GM12878 (cell line): ENCODE results near the gene ASB4. TPM values are rescaled to one million over a fixed set of nuclear protein-coding genes. Genes with fewer than 3 reads are reported as not detected.

ENCODE experiments used
- ATAC-seq: fragments of 200-7000 bp; cut with Tn5 transposase; 3 replicates; pipeline ENCODE4 v1.9.1; 2020; ENCODE audit warnings: mild to moderate bottlenecking, moderate library complexity
- BruUV-seq: library from RNA; stranded (reverse); fragments of 400-500 nt; replicated peaks from 2 replicates; lab custom pipeline; 2021; lab: Mats Ljungman, UMichigan
- CTCF ChIA-PET: fragments of 300-600 bp; sonication (Branson Sonifier 250); formaldehyde crosslinking; extraction: SDS; loops from one replicate; lab custom pipeline; 2021; ENCODE audit warnings: inconsistent platforms; lab: Yijun Ruan, JAX
- POLR2A ChIA-PET: fragments of 350-600 bp; formaldehyde crosslinking; extraction: SDS; loops from one replicate; lab custom pipeline; 2021; ENCODE audit warnings: inconsistent platforms; lab: Charles Lee
- RAD21 ChIA-PET: fragments of 300-600 bp; sonication (Branson Sonifier 250); formaldehyde crosslinking; loops from one replicate; lab custom pipeline; 2023; ENCODE audit warnings: antibody characterized with exemption; ENCODE audit not compliant: unreplicated experiment; lab: Charles Lee
- SMC1A ChIA-PET: fragments of 300-600 bp; sonication (Branson Sonifier 250); formaldehyde crosslinking; loops from one replicate; lab custom pipeline; 2023; ENCODE audit not compliant: unreplicated experiment, uncharacterized antibody; lab: Charles Lee
- DNase-seq: peaks from one replicate; pipeline ENCODE4 v3.0.0-alpha.2; 2011; ENCODE audit warnings: low read depth, low spot score
- FAIRE-seq: peaks from 3 replicates; lab custom pipeline; 2011; peaks lifted over from hg19 to GRCh38; lab: Jason Lieb, UNC
- H2AFZ ChIP-seq: 2 replicates; pipeline ENCODE4 v1.6.0; 2011; ENCODE audit warnings: low read depth, low read length, control low read depth; ENCODE audit not compliant: control insufficient read depth
- H3K27ac ChIP-seq: 2 replicates; pipeline ENCODE4 v1.5.1; 2011; ENCODE audit warnings: control low read depth; ENCODE audit not compliant: control insufficient read depth, insufficient read depth
- H3K27me3 ChIP-seq, 2 experiments: replicated peaks in 1 of 2; 2 replicates each; pipeline versions ENCODE4 v1.6.0 to v1.6.1; 2011; ENCODE audit warnings: low read length in 1 of 2; ENCODE audit not compliant: control insufficient read depth in 2 of 2, insufficient read depth in 2 of 2
- H3K36me3 ChIP-seq, 2 experiments: 2 replicates each; pipeline ENCODE4 v1.5.1; 2011; ENCODE audit warnings: low read length in 1 of 2; ENCODE audit not compliant: control insufficient read depth in 2 of 2, insufficient read depth in 2 of 2
- H3K4me1 ChIP-seq: 2 replicates; pipeline ENCODE4 v1.6.1; 2011; ENCODE audit warnings: mild to moderate bottlenecking, low read length, moderate library complexity, mixed read lengths; ENCODE audit not compliant: control insufficient read depth, insufficient read depth
- H3K4me2 ChIP-seq: 2 replicates; pipeline ENCODE4 v1.6.0; 2011; ENCODE audit warnings: control low read depth; ENCODE audit not compliant: control insufficient read depth, insufficient read depth
- H3K4me3 ChIP-seq: fragments of 200-600 bp; sonication (generic); 2 replicates; pipeline ENCODE4 v1.5.1; 2016
- H3K79me2 ChIP-seq: 2 replicates; pipeline ENCODE4 v1.6.0; 2011; ENCODE audit warnings: low read length; ENCODE audit not compliant: control insufficient read depth, insufficient read depth
- H3K9ac ChIP-seq: 2 replicates; pipeline ENCODE4 v1.8.0; 2011; ENCODE audit warnings: low read length, control low read depth, mixed read lengths; ENCODE audit not compliant: control insufficient read depth, insufficient read depth
- H3K9me3 ChIP-seq: replicated peaks from 3 replicates; pipeline ENCODE4 v1.5.1; 2011; ENCODE audit warnings: mild to moderate bottlenecking, low read length; ENCODE audit not compliant: control insufficient read depth, insufficient read depth
- H4K20me1 ChIP-seq: 2 replicates; pipeline ENCODE4 v1.6.0; 2011; ENCODE audit not compliant: control insufficient read depth, insufficient read depth
- CHD2 ChIP-seq: IDR thresholded peaks from 2 replicates; pipeline ENCODE4 v1.6.1; 2011; ENCODE audit warnings: low read depth, low read length, improper control_type of control experiment, borderline replicate concordance
- GABPA ChIP-seq: IDR thresholded peaks from 2 replicates; pipeline ENCODE4 v1.6.1; 2014; ENCODE audit warnings: antibody characterized with exemption, low read depth, mild to moderate bottlenecking, inconsistent platforms
- IKZF2 ChIP-seq, 2 experiments: fragments of 450-650 bp; IDR thresholded peaks; 2 replicates each; pipeline ENCODE4 v1.6.1; 2017; ENCODE audit warnings: mild to moderate bottlenecking in 2 of 2, moderate library complexity in 2 of 2
- IRF4 ChIP-seq: IDR thresholded peaks from 2 replicates; pipeline ENCODE4 v1.6.1; 2011; ENCODE audit warnings: low read depth, low read length
- JUNB ChIP-seq: IDR thresholded peaks from 2 replicates; pipeline ENCODE4 v1.6.1; 2016; ENCODE audit warnings: antibody characterized with exemption, mild to moderate bottlenecking
- MEF2B ChIP-seq: fragments of 450-650 bp; IDR thresholded peaks from 2 replicates; pipeline ENCODE4 v1.6.1; 2018; ENCODE audit warnings: mild to moderate bottlenecking, moderate library complexity; ENCODE audit not compliant: partially characterized antibody, poor library complexity, severe bottlenecking
- MLLT1 ChIP-seq: fragments of 450-650 bp; IDR thresholded peaks from 2 replicates; pipeline ENCODE4 v1.6.1; 2016; ENCODE audit warnings: mild to moderate bottlenecking
- MYC ChIP-seq: IDR thresholded peaks from 2 replicates; pipeline ENCODE4 v1.6.1; 2011; ENCODE audit warnings: mild to moderate bottlenecking, low read length, moderate library complexity, inconsistent platforms; ENCODE audit not compliant: insufficient read depth, insufficient replicate concordance, insufficient read length, severe bottlenecking
- RB1 ChIP-seq: fragments of 450-650 bp; formaldehyde crosslinking; IDR thresholded peaks from 2 replicates; pipeline ENCODE4 v1.6.1; 2017; ENCODE audit warnings: mild to moderate bottlenecking, borderline replicate concordance
- RBBP5 ChIP-seq: fragments of 200-600 bp; sonication (generic); conservative IDR thresholded peaks from 2 replicates; pipeline ENCODE4 v1.6.1; 2016
- RUNX3 ChIP-seq: IDR thresholded peaks from 2 replicates; pipeline ENCODE4 v1.6.1; 2012; ENCODE audit warnings: low read length, inconsistent platforms
- SRF ChIP-seq, 2 experiments: IDR thresholded peaks; 2 replicates each; pipeline ENCODE4 v1.6.1; 2011; ENCODE audit warnings: low read depth in 2 of 2, low read length in 2 of 2, mild to moderate bottlenecking in 1 of 2, moderate library complexity in 1 of 2
- TCF12 ChIP-seq: IDR thresholded peaks from 2 replicates; pipeline ENCODE4 v1.6.1; 2011; ENCODE audit warnings: low read depth, mild to moderate bottlenecking, low read length
- TCF7 ChIP-seq: IDR thresholded peaks from 2 replicates; pipeline ENCODE4 v1.6.1; 2014; ENCODE audit warnings: antibody characterized with exemption, borderline replicate concordance
- ZBTB11 ChIP-seq: fragments of 450-650 bp; formaldehyde crosslinking; IDR thresholded peaks from 2 replicates; pipeline ENCODE4 v1.5.0; 2022; ENCODE audit warnings: mild to moderate bottlenecking, missing genetic modification characterization
- WGBS: methylation state at CpG from one replicate; pipeline ENCODE4 v1.1.6; 2016; ENCODE audit warnings: low lambda C conversion rate; ENCODE audit not compliant: insufficient replicate concordance, insufficient coverage; ENCODE audit errors: missing lambda C conversion rate; 5-methylcytosine and 5-hydroxymethylcytosine counted together
- in situ Hi-C: fragments of 300-500 bp; cut with MboI; formaldehyde crosslinking; loops from 9 replicates; pipeline ENCODE4 v1.14.3; 2018; ENCODE audit warnings: mixed read lengths
- intact Hi-C: fragments of 100-400 bp; cut with micrococcal nuclease; formaldehyde crosslinking; loops from one replicate; pipeline ENCODE4 v1.14.2; 2022; ENCODE audit not compliant: unreplicated experiment
- polyA plus RNA-seq, 11 experiments: library from polyadenylated mRNA; depleted of rRNA in 4 of 11; unstranded in 6 of 11; stranded (reverse) in 5 of 11; fragments of >200 nt; fragmentation: Nextera tagmentation in 4 of 11; fragmentation: Illumina TruSeq in 1 of 11; extraction: Ambion mirVana in 4 of 11; extraction: Trizol in 1 of 11; gene quantifications; 1 replicate in 1 of 11; 2 replicates in 10 of 11; pipeline versions ENCODE4 v1.2.1 to v1.2.3, GENCODE V29; 2011 to 2016; ENCODE audit warnings: inconsistent platforms in 2 of 11, missing spikeins in 2 of 11, low read depth in 1 of 11
- total RNA-seq, 4 experiments: library from RNA; depleted of rRNA in 3 of 4; stranded (reverse); fragments of >200 nt in 3 of 4; fragmentation: Illumina TruSeq in 1 of 4; extraction: Trizol in 1 of 4; gene quantifications; 2 replicates each; pipeline versions ENCODE4 v1.2.1 to v1.2.3, GENCODE V29; 2013 to 2021

ASB4 gene
- total and polyA plus RNA-seq, 10 of the 15 experiments (the other 5 are each of a cell fraction or from before 2014, with no cell fraction given) = 0.12 to 1.1 TPM; not detected in 8

- SMC1A ChIA-PET = interaction anchor here (0.6 to 3.8 kb wide), 12 partner anchors 8 to 174 kb away, joined by 3 to 33 read pairs (median 6); no protein-coding TSS in a partner anchor
- POLR2A ChIA-PET = no interaction called here
- BruUV-seq = no TSS peak
- Histone ChIP-seq H3K4me1 (no peaks in the 10 kb centered on the region), H3K9me3 (no peaks in the 10 kb centered on the region), H3K27me3 (no peaks in the 10 kb centered on the region), H4K20me1 (no peaks in the 10 kb centered on the region), H3K27ac (no peak overlapping the region), H3K36me3 (no peaks in the 10 kb centered on the region), H3K9ac (no peak overlapping the region), H3K79me2 (no peaks in the 10 kb centered on the region), H3K4me2 (no peak overlapping the region), H2AFZ (no peak overlapping the region), H3K4me3 (no peak overlapping the region)
- CTCF ChIA-PET = interaction anchor here (1.1 to 11.1 kb wide), 10 partner anchors 8 to 206 kb away, joined by 3 to 505 read pairs (median 4); no protein-coding TSS in a partner anchor
- intact Hi-C loops = no loop called here
- FAIRE-seq (no peak), DNase-seq (no peak), ATAC-seq (peak; percentile 86)
- RAD21 ChIA-PET = interaction anchor here (0.5 to 13.6 kb wide), 4 partner anchors 11 to 172 kb away, joined by 3 to 288 read pairs (median 8); no protein-coding TSS in a partner anchor
- in situ Hi-C loops = loop anchor here (10.0 kb wide), 1 partner anchor 357 kb away; no protein-coding TSS in a partner anchor
- 47% methylated on average over 2 of the region's 2 CpGs for WGBS
- no peak for TF ChIP-seq RBBP5
- no peak for TF ChIP-seq ZBTB11
- no peak for TF ChIP-seq CHD2
- TF ChIP-seq IKZF2 (IDR thresholded peaks at IDR 0.05) = peak; percentile 28 to 37; a peak in 1 of 4 replicates
- no peak for TF ChIP-seq SRF (IDR thresholded peaks at IDR 0.05; ENCODE audit: low read depth in 2 of 2, low read length in 2 of 2)
- TF ChIP-seq MYC = no peak
- TF ChIP-seq RUNX3 = no peak
- no peak for TF ChIP-seq RB1
- peak; percentile 72 for TF ChIP-seq JUNB
- no peak for TF ChIP-seq GABPA
- TF ChIP-seq TCF7 = no peak
- no peak for TF ChIP-seq MEF2B
- no peak for TF ChIP-seq MLLT1
- peak; percentile 59; the same call in 1 of the 2 replicates for TF ChIP-seq IRF4
- TF ChIP-seq TCF12 = no peak
These were observed 31.7 kb downstream of the ASB4 start for GRCh38 chr7:95517458-95517857.
